ENCODE data around the gene CCN5.
A peak's percentile ranks its signal among the peaks of the same experiment; 100 is the strongest.

Gene CCN5

GRCh38 chr20:44737116-44737515 lies 21.9 kb downstream of the CCN5 start:
- no peak for DNase-seq

GRCh38 chr20:44738813-44739477 lies 23.8 kb downstream of the CCN5 start:
- DNase-seq = peak; percentile 72

- DNase-seq = no peak
These were observed 24.8 kb downstream of the CCN5 start for GRCh38 chr20:44739942-44740341.

- no peak for DNase-seq
These were observed 27.3 kb downstream of the CCN5 start for GRCh38 chr20:44742304-44743079.

GRCh38 chr20:44743080-44743701 lies 28.0 kb downstream of the CCN5 start:
- DNase-seq = no peak

GRCh38 chr20:44743916-44744655 lies 28.9 kb downstream of the CCN5 start:
- DNase-seq = no peak

- DNase-seq = no peak
These were observed 30.0 kb downstream of the CCN5 start for GRCh38 chr20:44745122-44745597.

GRCh38 chr20:44745598-44746366 lies 30.6 kb downstream of the CCN5 start, which contains the start of gene KCNK15:
Gene KCNK15, plus strand, starts transcription at chr20:44745865. Its CDS starts 46 bp downstream, at chr20:44745911.
- DNase-seq = no peak

GRCh38 chr20:44746367-44747165 lies 31.4 kb downstream of the CCN5 start:
- DNase-seq = no peak

GRCh38 chr20:44747166-44748004 lies 32.2 kb downstream of the CCN5 start:
- peak; percentile 66 for DNase-seq

- DNase-seq = peak; percentile 31
These were observed 32.8 kb downstream of the CCN5 start for GRCh38 chr20:44748005-44748370.

GRCh38 chr20:44750081-44750805 lies 35.1 kb downstream of the CCN5 start:
- no peak for DNase-seq

GRCh38 chr20:44752099-44752931 lies 37.1 kb downstream of the CCN5 start:
- no peak for DNase-seq

GRCh38 chr20:44754554-44754953 lies 39.4 kb downstream of the CCN5 start:
- DNase-seq = no peak

- no peak for DNase-seq
These were observed 41.0 kb downstream of the CCN5 start for GRCh38 chr20:44756011-44756688.

GRCh38 chr20:44756956-44757355 lies 41.8 kb downstream of the CCN5 start:
- no peak for DNase-seq

GRCh38 chr20:44758247-44759101 lies 43.3 kb downstream of the CCN5 start:
- DNase-seq = no peak
